ENCODE data around the gene C2orf42.

DNA sequence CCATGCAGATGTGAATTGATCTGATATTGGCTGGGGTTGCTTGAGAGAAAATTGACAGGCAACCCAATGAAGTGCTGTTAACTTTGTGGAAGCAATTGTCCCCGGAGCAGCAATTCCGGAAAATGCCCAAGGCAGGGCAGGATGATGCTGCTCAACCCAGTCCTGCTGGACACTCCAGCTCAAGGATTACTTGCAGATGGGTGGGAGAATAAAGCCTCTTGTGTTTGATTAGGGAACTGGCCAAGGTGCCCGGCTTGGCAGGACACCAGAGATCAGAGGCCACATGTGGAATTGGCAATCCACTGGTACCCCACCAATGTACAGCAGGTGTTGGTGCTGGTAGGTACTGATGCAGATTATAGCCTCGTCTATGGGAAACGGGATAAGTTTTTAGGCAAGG, 12.3 kb upstream of the C2orf42 start:
- TF ChIP-seq, protein P1, sequence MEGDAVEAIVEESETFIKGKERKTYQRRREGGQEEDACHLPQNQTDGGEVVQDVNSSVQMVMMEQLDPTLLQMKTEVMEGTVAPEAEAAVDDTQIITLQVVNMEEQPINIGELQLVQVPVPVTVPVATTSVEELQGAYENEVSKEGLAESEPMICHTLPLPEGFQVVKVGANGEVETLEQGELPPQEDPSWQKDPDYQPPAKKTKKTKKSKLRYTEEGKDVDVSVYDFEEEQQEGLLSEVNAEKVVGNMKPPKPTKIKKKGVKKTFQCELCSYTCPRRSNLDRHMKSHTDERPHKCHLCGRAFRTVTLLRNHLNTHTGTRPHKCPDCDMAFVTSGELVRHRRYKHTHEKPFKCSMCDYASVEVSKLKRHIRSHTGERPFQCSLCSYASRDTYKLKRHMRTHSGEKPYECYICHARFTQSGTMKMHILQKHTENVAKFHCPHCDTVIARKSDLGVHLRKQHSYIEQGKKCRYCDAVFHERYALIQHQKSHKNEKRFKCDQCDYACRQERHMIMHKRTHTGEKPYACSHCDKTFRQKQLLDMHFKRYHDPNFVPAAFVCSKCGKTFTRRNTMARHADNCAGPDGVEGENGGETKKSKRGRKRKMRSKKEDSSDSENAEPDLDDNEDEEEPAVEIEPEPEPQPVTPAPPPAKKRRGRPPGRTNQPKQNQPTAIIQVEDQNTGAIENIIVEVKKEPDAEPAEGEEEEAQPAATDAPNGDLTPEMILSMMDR (IDR thresholded peaks at IDR 0.05): no peak
- no peak for TF ChIP-seq POLR2A (IDR thresholded peaks at IDR 0.05)

Data from right lobe of liver (tissue), 4 donors.